PC-9 (cell line): Measurements from ENCODE around the gene HDAC11. TPM values are rescaled to one million over a fixed set of nuclear protein-coding genes. Genes with fewer than 3 reads are reported as not detected.

Experiments
- BruUV-seq: library from RNA; stranded (reverse); fragments of 400-500 nt; replicated peaks from 2 replicates; lab custom pipeline; 2021; lab: Mats Ljungman, UMichigan
- CTCF ChIA-PET: fragments of 300-600 bp; sonication (Branson Sonifier 250); formaldehyde crosslinking; loops from one replicate; lab custom pipeline; 2022; ENCODE audit warnings: antibody characterized with exemption; lab: Charles Lee
- POLR2A ChIA-PET: fragments of 300-600 bp; sonication (Branson Sonifier 250); formaldehyde crosslinking; loops from one replicate; lab custom pipeline; 2022; ENCODE audit warnings: antibody characterized with exemption; ENCODE audit not compliant: unreplicated experiment; lab: Charles Lee
- DNase-seq, 2 experiments: peaks; one replicate each; pipeline versions ENCODE4 v3.0.0 to v3.0.0-alpha.2; 2015 to 2022; ENCODE audit warnings: mixed read lengths in 1 of 2
- H2AFZ ChIP-seq: fragments of 200-600 bp; sonication (generic); 2 replicates; pipeline ENCODE4 v1.8.1; 2017; ENCODE audit warnings: antibody characterized with exemption
- H3F3A ChIP-seq: fragments of 200-600 bp; sonication (generic); 2 replicates; pipeline ENCODE4 v1.8.1; 2017; ENCODE audit warnings: antibody characterized with exemption, mild to moderate bottlenecking, low read depth; ENCODE audit not compliant: insufficient read depth
- H3K27ac ChIP-seq: fragments of 200-600 bp; sonication (generic); 2 replicates; pipeline ENCODE4 v1.6.1; 2016; ENCODE audit warnings: mixed run types
- H3K27me3 ChIP-seq: fragments of 200-600 bp; sonication (generic); 2 replicates; pipeline ENCODE4 v1.6.1; 2016; ENCODE audit warnings: low read depth, mixed run types; ENCODE audit not compliant: insufficient read depth
- H3K36me3 ChIP-seq: fragments of 200-600 bp; sonication (generic); 2 replicates; pipeline ENCODE4 v1.6.1; 2016; ENCODE audit warnings: low read depth, mixed run types
- H3K4me1 ChIP-seq: fragments of 200-600 bp; sonication (generic); replicated peaks from 2 replicates; pipeline ENCODE4 v1.6.1; 2016; ENCODE audit warnings: mixed run types; ENCODE audit not compliant: insufficient read depth
- H3K4me2 ChIP-seq: fragments of 200-600 bp; sonication (generic); 2 replicates; pipeline ENCODE4 v1.6.1; 2017; ENCODE audit warnings: mixed run types
- H3K4me3 ChIP-seq: fragments of 200-600 bp; sonication (generic); 2 replicates; pipeline ENCODE4 v1.6.1; 2016; ENCODE audit warnings: mixed run types
- H3K79me2 ChIP-seq: fragments of 200-600 bp; sonication (generic); 2 replicates; pipeline ENCODE4 v1.6.1; 2017; ENCODE audit warnings: low read depth, mixed run types
- H3K9me2 ChIP-seq: fragments of 200-600 bp; sonication (generic); 2 replicates; pipeline ENCODE4 v1.8.1; 2017; ENCODE audit warnings: mild to moderate bottlenecking; ENCODE audit not compliant: insufficient read depth
- H3K9me3 ChIP-seq: fragments of 200-600 bp; sonication (generic); 2 replicates; pipeline ENCODE4 v1.8.1; 2016; ENCODE audit warnings: low read depth; ENCODE audit not compliant: insufficient read depth
- H4K20me1 ChIP-seq: fragments of 200-600 bp; sonication (generic); 2 replicates; pipeline ENCODE4 v1.8.1; 2017; ENCODE audit not compliant: insufficient read depth
- CTCF ChIP-seq: fragments of 200-600 bp; sonication (generic); conservative IDR thresholded peaks from 2 replicates; pipeline ENCODE4 v1.6.1; 2017; ENCODE audit warnings: mixed run types, antibody characterized with exemption, mild to moderate bottlenecking, moderate library complexity
- EZH2 ChIP-seq: fragments of 200-600 bp; sonication (generic); IDR thresholded peaks from 2 replicates; pipeline ENCODE4 v1.8.0; 2017; ENCODE audit warnings: antibody characterized with exemption, low read depth
- intact Hi-C: fragments of 100-400 bp; cut with micrococcal nuclease; formaldehyde crosslinking; loops from one replicate; pipeline ENCODE4 v1.10.0; 2022; ENCODE audit not compliant: unreplicated experiment
- total RNA-seq: library from RNA; stranded (reverse); gene quantifications from 2 replicates; pipeline ENCODE4 v1.2.3, GENCODE V29; 2021

Gene HDAC11
- total RNA-seq, 1 experiment from 2014 or later = 18.4 TPM

GRCh38 chr3:13548696-13549622 is 68.9 kb downstream of the HDAC11 start, which contains the start of gene FBLN2:
Gene FBLN2, plus strand, starts transcription at chr3:13549125. Its CDS starts 21,231 bp downstream, at chr3:13570356.
- intact Hi-C loops = loop anchor here (5.0 kb wide), 1 partner anchor 47 kb away; no protein-coding TSS in a partner anchor
- H3F3A ChIP-seq = peaks cover 8% of the 10 kb centered on the region; the same call in 1 of the 2 replicates
- no peaks in the 10 kb centered on the region for H4K20me1 ChIP-seq
- no peak for DNase-seq
- H3K9me2 ChIP-seq = no peaks in the 10 kb centered on the region
- POLR2A ChIA-PET = no interaction called here
- no TSS peak for BruUV-seq
- H3K36me3 ChIP-seq = no peaks in the 10 kb centered on the region
- TF ChIP-seq EZH2 (no peak), CTCF (no peak)
- no peak within 1 kb of the TSS for H3K27ac ChIP-seq
- no peak within 1 kb of the TSS for H2AFZ ChIP-seq
- no peaks in the 10 kb centered on the region for H3K9me3 ChIP-seq
- no peak within 1 kb of the TSS for H3K4me3 ChIP-seq
- H3K4me2 ChIP-seq = no peak within 1 kb of the TSS
- H3K4me1 ChIP-seq = peaks cover 22% of the 10 kb centered on the region
- CTCF ChIA-PET = no interaction called here
- H3K27me3 ChIP-seq = no peaks in the 10 kb centered on the region
- H3K79me2 ChIP-seq = no peaks in the 10 kb centered on the region

GRCh38 chr3:13549623-13550422 is 69.7 kb downstream of the HDAC11 start:
- no peaks in the 10 kb centered on the region for H3K9me2 ChIP-seq
- H3K36me3 ChIP-seq = no peaks in the 10 kb centered on the region
- no peaks in the 10 kb centered on the region for H4K20me1 ChIP-seq
- intact Hi-C loops = loop anchor here (5.0 kb wide), 1 partner anchor 48 kb away; no protein-coding TSS in a partner anchor
- H2AFZ ChIP-seq = no peak overlapping the region
- no peak overlapping the region for H3K27ac ChIP-seq
- peaks cover 8% of the 10 kb centered on the region; the same call in 1 of the 2 replicates for H3F3A ChIP-seq
- CTCF ChIA-PET = no interaction called here
- no peak for DNase-seq
- no peak overlapping the region for H3K4me3 ChIP-seq
- POLR2A ChIA-PET = no interaction called here
- no peak overlapping the region for H3K4me2 ChIP-seq
- no TSS peak for BruUV-seq
- H3K9me3 ChIP-seq = no peaks in the 10 kb centered on the region
- H3K27me3 ChIP-seq = no peaks in the 10 kb centered on the region
- TF ChIP-seq EZH2 (no peak), CTCF (no peak)
- H3K79me2 ChIP-seq = no peaks in the 10 kb centered on the region
- H3K4me1 ChIP-seq = peaks cover 17% of the 10 kb centered on the region

- H3K36me3 ChIP-seq = no peaks in the 10 kb centered on the region
- H4K20me1 ChIP-seq = no peaks in the 10 kb centered on the region
- H3F3A ChIP-seq = peaks cover 8% of the 10 kb centered on the region; the same call in 1 of the 2 replicates
- H3K9me3 ChIP-seq = no peaks in the 10 kb centered on the region
- ChIA-PET CTCF (no interaction called here), POLR2A (no interaction called here)
- no peak overlapping the region for H3K4me2 ChIP-seq
- no peak overlapping the region for H3K4me3 ChIP-seq
- no peak overlapping the region for H2AFZ ChIP-seq
- H3K79me2 ChIP-seq = no peaks in the 10 kb centered on the region
- no peak overlapping the region for H3K27ac ChIP-seq
- DNase-seq = no peak
- no peaks in the 10 kb centered on the region for H3K9me2 ChIP-seq
- no TSS peak for BruUV-seq
- peaks cover 17% of the 10 kb centered on the region for H3K4me1 ChIP-seq
- no peaks in the 10 kb centered on the region for H3K27me3 ChIP-seq
- intact Hi-C loops = no loop called here
- no peak for TF ChIP-seq CTCF
- TF ChIP-seq EZH2 = no peak
Measured at GRCh38 chr3:13550423-13550690, 70.3 kb downstream of the HDAC11 start.
